TTC549 (cell line): ENCODE results near the gene DDX59.

Experiments
- FAIRE-seq: peaks from 2 replicates; lab custom pipeline; 2012; peaks lifted over from hg19 to GRCh38; lab: Jason Lieb, UNC

The DDX59 gene

DNA sequence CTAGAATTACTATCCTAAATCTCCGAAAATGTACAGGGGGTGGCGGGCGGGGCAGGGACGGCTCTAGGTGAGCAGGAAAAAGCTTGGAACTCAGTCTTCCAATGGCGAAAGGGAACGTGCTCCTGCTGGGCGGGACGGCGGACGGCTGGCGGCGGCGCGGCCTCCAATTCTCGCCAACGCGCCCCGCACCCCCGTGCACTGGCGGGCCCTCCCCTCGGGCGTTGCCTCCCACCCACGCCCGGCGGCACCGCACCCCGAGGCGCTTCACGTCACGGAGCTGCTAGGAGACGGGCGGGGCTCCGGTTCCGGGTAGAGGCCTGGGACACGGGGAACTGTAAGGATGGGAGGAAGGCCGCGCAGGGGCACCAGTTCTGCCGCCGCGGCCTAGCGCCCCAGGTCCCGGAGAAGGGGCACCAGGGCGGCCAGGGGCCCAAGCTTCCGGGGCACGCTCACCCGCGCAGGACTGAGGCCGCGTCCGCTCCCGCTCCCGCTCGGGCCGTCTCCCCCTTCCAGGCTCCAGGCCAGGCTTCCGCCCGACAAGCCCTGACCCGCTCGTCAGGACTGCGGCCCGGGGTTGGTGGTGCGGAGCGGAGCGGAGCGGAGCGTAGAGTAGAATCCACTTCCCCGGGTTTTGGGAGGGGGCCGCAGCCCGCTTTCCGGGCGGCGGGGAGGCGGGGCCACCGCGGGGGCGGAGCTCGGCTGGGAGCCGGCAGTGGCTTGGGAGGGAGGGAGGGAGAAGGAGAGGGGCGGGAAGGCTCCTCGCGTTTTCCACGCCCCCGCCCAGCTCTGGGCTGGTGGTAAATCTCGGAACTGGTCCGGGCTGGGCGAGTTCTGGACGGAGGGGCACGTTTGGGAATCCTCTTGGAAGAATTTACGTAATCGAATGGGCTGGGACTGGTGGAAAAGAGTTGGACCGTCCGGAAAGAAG is at the start of gene DDX59:
Gene DDX59, minus strand, starts transcription at position 594 of the 928 bp plus-strand sequence. CDS start 3,167 bp downstream, outside the sequence.
- peak; percentile 69 for FAIRE-seq

GRCh38 chr1:200714504-200715187 is 44.9 kb upstream of the DDX59 start:
- FAIRE-seq, result no peak

DNA sequence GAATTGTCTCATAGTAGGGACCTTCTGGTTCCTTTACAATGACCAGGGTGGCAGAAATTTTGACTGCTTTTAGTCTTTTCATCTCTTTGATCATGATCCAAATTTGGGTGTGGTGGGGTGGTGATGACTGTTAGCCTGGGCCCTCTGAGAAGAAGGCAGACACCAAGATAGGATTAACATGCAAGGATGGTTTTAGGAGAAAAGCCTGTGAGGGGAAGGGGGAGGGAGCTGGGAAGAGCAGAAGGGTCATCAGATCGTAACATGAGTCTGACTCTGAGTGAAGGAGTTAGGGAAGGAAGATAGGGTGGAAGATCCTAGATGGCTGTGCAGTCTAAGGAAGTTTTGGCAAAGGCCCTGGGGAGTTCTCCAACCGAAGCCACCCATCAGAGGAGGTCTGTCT is 40.5 kb upstream of the DDX59 start:
- no peak for FAIRE-seq

DNA sequence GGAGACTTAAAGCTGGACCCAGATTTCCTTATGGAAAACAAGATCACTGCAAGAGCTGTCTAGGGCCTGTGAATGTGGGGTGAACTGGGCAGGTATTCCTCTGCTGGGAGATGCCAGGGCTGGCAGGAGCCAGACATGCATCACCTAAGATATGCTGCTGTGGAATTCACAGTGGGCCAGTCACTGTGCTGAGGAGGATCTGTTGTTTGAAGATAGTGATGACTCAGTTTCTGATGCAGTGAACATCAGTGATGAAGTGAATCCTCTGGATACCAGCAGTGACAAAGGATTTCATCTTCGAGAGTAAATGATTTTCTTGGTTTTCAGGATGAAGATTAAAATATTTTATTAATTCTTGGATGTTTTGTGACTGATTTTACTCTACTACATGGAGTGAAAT is 39.1 kb upstream of the DDX59 start:
- no peak for FAIRE-seq

- FAIRE-seq, result no peak
Observed at GRCh38 chr1:200708161-200708560, 38.5 kb upstream of the DDX59 start.

DNA sequence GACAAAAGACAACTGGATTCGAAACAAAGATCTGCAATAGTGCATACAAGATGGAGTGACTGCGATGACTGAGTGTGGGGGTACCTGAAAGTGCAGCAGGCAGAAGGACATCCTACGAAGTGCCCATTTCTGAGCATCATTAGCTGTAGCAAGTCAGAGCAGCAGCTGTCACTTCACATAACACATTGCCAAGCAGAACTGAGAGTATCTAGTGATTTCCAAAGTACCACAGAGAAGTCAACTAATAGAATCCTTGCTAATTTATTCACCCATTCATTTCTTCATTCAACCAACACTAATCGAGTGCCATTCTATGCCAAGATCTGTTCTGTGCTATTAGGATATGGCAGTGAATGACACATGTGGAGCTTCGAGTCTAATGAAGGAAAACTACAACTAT is 37.4 kb upstream of the DDX59 start:
- FAIRE-seq, result no peak

GRCh38 chr1:200706111-200706814 is 36.6 kb upstream of the DDX59 start:
- FAIRE-seq, result peak; percentile 5

- no peak for FAIRE-seq
Observed at GRCh38 chr1:200704986-200705500, 35.3 kb upstream of the DDX59 start.

DNA sequence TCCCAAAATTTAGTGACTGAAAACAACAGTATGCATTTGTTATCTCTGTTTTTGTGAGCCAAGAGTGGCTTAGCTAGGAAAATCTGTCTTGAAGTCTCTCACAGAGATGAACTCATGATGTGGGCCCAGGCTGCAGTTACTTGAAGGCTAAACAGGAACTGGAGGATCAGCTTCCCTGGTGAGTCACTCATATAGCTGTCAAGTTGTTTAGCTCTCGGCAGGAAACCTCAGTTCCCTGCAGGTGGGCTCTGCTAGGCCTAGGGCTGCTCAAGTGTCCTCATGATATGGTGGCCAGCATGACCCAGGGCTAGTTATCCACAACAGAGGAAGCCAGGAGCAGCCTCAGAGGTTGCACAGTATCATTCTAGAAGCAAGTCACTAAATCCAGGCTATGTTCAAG is 30.2 kb upstream of the DDX59 start:
- FAIRE-seq, result no peak

GRCh38 chr1:200694738-200695137 is 25.0 kb upstream of the DDX59 start:
- no peak for FAIRE-seq

GRCh38 chr1:200693327-200693726 is 23.6 kb upstream of the DDX59 start:
- no peak for FAIRE-seq

DNA sequence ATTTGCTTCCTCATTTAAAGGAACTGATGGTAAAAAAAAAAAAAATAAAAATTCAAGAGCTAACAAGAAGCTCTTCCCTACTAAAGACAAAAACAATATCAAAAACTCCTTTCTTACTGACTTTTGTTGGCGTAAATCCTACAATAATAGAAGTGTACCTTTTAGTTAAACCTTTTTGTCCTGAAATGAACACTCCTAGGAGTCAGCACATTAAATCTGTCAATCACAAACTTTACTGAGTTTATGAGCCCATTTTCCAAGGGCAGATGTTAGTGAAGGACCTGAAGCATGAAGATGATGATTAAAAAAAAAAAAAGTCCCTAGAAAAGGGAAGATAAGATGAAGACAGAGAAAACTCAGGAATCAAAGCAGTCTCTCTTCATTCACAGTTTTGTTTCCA is 22.6 kb upstream of the DDX59 start:
- peak; percentile 15 for FAIRE-seq

DNA sequence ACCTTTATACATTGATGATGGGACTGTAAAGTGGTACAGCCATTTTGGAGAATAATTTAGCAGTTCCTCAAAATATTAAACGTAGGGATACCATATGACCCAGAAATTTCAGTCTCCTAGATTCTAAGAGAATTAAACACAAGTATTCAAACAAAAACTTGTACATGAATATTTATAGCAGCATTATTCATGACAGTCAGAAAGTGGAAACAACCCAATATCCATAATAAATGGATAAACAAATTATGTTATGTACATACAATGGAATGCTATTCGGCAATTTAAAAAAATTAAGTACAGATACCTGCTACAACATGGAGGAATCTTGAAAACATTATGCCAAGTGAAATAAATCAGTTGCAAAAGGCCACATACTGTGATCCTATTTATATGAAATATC is 16.9 kb upstream of the DDX59 start:
- peak; percentile 23 for FAIRE-seq

DNA sequence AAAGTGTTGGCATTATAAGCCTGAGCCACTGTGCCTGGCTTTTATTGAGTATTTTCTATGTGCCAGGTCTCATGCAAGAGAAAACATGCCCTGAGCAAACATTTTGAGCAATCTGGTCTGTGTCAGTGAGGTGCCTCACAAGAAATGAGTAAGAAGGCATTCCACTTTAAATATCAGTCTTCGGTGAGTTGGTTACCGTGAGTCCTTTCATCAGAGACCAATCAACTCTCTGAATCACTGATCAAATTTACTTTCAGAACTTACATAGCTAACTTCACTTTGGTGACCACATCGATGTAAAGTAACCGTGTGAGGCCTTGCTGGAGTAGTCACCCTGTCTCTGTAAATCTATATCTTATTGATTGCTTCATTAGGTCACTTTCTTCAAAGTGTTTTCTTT is 14.3 kb upstream of the DDX59 start:
- FAIRE-seq, result no peak

GRCh38 chr1:200683298-200683697 is 13.6 kb upstream of the DDX59 start:
- FAIRE-seq, result peak; percentile 60

- no peak for FAIRE-seq
Observed at GRCh38 chr1:200681231-200681630, 11.5 kb upstream of the DDX59 start.

DNA sequence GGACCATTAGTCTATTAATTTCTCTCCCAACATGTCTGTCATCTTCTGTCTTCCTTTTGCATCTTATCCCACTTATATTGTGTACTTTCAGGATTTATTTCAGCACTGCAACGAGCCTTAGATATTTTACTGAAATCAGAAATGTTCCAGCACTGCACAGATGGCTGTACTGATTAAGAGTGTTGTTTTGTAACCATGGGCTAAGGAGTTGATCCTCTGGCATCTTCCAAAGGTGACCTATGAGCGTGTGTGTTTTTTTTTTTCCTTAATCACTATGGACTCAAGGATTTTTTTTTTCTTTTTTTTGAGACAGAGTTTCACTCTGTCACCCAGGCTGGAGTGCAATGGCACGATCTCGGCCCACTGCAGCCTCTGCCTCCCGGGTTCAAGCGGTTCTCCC is 7.1 kb upstream of the DDX59 start:
- FAIRE-seq, result no peak

DNA sequence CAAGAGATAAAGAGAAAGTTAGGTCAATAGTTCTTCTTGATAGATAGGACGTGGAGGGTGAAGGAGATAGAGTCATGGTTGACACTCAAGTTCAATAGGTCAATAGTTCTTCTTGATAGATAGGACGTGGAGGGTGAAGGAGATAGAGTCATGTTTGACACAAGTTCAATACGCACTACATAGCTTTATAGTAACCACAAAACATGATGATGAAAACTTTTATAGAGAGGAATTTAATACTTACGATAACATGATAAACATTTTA is 5.8 kb upstream of the DDX59 start:
- no peak for FAIRE-seq

DNA sequence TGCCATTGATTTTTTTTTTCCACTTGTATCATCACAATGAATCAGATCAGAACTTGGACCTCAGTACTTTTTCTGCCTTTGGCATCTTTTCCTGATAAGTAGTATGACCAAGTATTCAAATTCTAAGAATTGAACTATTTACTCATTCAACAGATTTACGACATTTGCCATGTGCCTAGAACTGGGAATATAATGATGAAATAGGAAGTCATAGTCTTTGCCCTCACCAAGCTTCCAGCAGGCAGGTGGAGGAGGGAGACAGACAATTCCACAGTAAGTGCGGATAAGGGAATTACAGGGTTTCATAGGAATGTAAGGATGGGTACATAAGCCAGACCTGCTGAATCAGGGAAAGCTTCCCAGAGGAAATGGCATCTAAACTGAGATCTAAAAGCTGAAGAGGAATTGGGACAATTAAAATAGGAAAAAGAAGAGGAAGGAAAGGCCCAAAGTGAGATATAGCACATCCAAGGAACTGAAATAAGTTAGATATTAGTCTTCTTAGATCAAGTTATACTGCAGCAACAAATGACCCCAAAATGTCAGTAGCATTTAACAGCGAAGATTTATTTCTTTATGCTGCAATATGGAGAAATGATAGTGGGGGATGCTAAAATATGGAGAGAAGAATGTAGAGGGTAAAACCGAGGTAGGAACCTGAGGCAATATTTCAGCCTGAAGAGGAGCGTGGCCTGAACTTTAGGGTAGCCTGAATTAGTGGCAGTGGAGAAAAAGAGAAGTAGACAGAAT is 5.3 kb upstream of the DDX59 start:
- FAIRE-seq, result no peak

DNA sequence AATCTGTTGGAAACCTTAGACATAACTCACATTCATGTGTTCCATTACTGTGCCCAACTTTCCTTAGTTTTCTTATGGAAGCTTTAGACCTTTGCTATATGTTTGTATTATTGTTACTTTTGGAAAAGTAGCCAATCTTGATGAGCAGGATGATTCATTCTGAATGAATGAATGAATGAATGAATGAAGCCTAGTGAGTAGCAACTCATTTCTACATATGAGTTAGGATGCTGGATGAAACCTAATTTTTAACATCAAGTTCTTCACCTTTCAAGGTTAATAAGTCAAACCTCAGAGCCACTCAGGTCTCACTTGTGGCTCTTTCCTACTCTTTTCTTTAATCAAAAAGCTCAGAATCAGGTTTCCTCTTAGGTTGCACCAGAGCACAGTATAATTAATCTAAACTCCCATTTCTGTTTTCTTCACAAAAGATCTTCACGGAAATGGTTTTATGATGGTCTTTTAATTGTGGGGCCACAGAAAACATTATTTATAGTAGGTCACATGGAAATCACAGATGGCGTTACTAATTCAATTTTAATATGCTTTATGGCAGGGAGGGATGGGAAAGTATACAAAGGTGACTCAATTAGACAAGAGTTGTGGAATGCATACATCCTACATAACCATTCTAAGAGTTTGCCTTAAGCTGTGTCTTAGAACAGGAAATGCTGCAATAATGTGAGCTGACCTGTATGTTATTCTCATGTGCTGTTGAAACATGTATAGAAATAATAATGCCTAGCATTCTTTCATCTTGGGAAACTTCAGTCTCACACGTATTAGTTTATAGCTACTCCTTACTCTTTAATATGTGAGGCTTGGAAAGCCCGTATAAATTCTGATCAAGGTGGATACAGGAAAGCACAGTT is 4.5 kb upstream of the DDX59 start:
- no peak for FAIRE-seq

- FAIRE-seq, result no peak
Observed at GRCh38 chr1:200671235-200671786, 1.6 kb upstream of the DDX59 start.
